Loucy (cell line): ENCODE measurements around the gene TTLL7.
A peak's percentile ranks its signal among the peaks of the same experiment; 100 is the strongest.

Source experiments
- H2AFZ ChIP-seq: fragments of 200-600 bp; sonication (generic); 2 replicates; pipeline ENCODE4 v1.6.0; 2016; ENCODE audit warnings: antibody characterized with exemption, mild to moderate bottlenecking, low read length, moderate library complexity
- H3F3A ChIP-seq: fragments of 200-600 bp; 2 replicates; pipeline ENCODE4 v1.6.0; 2016; ENCODE audit warnings: antibody characterized with exemption, low read depth, mild to moderate bottlenecking
- H3K27me3 ChIP-seq: fragments of 200-600 bp; sonication (generic); 2 replicates; pipeline ENCODE4 v1.6.1; 2014; ENCODE audit warnings: low read length, mild to moderate bottlenecking; ENCODE audit not compliant: insufficient read depth, poor library complexity, severe bottlenecking
- H3K36me3 ChIP-seq: fragments of 200-600 bp; sonication (generic); 2 replicates; pipeline ENCODE4 v1.6.1; 2016; ENCODE audit warnings: low read length; ENCODE audit not compliant: insufficient read depth
- H3K4me1 ChIP-seq: fragments of 200-600 bp; sonication (generic); 2 replicates; pipeline ENCODE4 v1.5.1; 2014; ENCODE audit warnings: low read length, mild to moderate bottlenecking; ENCODE audit not compliant: insufficient read depth, poor library complexity, severe bottlenecking
- H3K4me2 ChIP-seq: fragments of 200-600 bp; sonication (generic); 2 replicates; pipeline ENCODE4 v1.6.0; 2014; ENCODE audit warnings: antibody characterized with exemption, low read length, low read depth, mild to moderate bottlenecking; ENCODE audit not compliant: poor library complexity, severe bottlenecking
- H3K4me3 ChIP-seq: fragments of 200-600 bp; sonication (generic); 2 replicates; pipeline ENCODE4 v1.5.1; 2014; ENCODE audit warnings: low read length, mild to moderate bottlenecking, mixed read lengths; ENCODE audit not compliant: poor library complexity, severe bottlenecking
- H3K79me2 ChIP-seq: fragments of 200-600 bp; sonication (generic); 2 replicates; pipeline ENCODE4 v1.6.1; 2014; ENCODE audit warnings: low read length; ENCODE audit not compliant: insufficient read depth
- H3K9ac ChIP-seq: fragments of 200-600 bp; sonication (generic); 2 replicates; pipeline ENCODE4 v1.6.0; 2014; ENCODE audit warnings: mild to moderate bottlenecking, low read depth, low read length, moderate library complexity; ENCODE audit not compliant: poor library complexity, severe bottlenecking
- H3K9me2 ChIP-seq: fragments of 200-600 bp; sonication (generic); replicated peaks from 2 replicates; pipeline ENCODE4 v1.6.1; 2016; ENCODE audit warnings: low read depth, low read length, mixed read lengths
- H3K9me3 ChIP-seq: fragments of 200-600 bp; sonication (generic); 2 replicates; pipeline ENCODE4 v1.6.1; 2014; ENCODE audit warnings: mild to moderate bottlenecking, antibody characterized with exemption, low read length, low read depth; ENCODE audit not compliant: insufficient read depth
- H4K20me1 ChIP-seq: fragments of 200-600 bp; sonication (generic); 2 replicates; pipeline ENCODE4 v1.6.0; 2014; ENCODE audit warnings: antibody characterized with exemption, low read length, mild to moderate bottlenecking; ENCODE audit not compliant: insufficient read depth, poor library complexity, severe bottlenecking
- EZH2phosphoT487 ChIP-seq: fragments of 200-600 bp; IDR thresholded peaks from 2 replicates; pipeline ENCODE4 v1.6.1; 2018; ENCODE audit warnings: antibody characterized with exemption, mild to moderate bottlenecking, moderate library complexity, borderline replicate concordance
- TF ChIP-seq, protein P1 (sequence below): fragments of 200-600 bp; sonication (generic); conservative IDR thresholded peaks from 2 replicates; pipeline ENCODE4 v1.5.1; 2014; ENCODE audit warnings: mild to moderate bottlenecking, antibody characterized with exemption, low read length

TTLL7 gene

DNA sequence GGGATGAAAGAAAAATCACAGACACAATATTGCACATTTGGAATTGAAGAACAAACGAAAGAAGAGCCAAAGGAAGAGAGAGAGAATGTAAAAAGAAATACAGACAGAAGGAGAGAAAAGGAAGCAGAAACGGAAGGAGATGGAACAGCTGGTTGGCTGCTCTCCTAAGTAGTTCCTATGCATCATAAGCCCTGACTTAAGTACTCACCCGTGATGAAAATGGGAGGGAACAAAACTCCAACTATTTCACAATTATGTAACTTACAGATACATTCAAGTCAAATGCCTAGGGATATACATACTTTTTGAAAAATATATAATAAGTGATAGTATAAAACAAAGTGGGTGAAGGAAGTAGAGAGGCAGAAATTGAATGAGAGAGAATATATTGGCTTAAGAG, 88.5 kb downstream of the TTLL7 start:
- Histone ChIP-seq H3K9ac (no peak overlapping the region), H3K36me3 (no peaks in the 10 kb centered on the region), H3K4me1 (no peaks in the 10 kb centered on the region), H2AFZ (no peak overlapping the region), H4K20me1 (no peaks in the 10 kb centered on the region), H3K79me2 (no peaks in the 10 kb centered on the region), H3K9me2 (no peaks in the 10 kb centered on the region), H3K4me2 (no peak overlapping the region), H3F3A (no peaks in the 10 kb centered on the region), H3K9me3 (no peaks in the 10 kb centered on the region), H3K27me3 (no peaks in the 10 kb centered on the region), H3K4me3 (no peak overlapping the region)
- no peak for TF ChIP-seq EZH2phosphoT487
- TF ChIP-seq, protein P1, sequence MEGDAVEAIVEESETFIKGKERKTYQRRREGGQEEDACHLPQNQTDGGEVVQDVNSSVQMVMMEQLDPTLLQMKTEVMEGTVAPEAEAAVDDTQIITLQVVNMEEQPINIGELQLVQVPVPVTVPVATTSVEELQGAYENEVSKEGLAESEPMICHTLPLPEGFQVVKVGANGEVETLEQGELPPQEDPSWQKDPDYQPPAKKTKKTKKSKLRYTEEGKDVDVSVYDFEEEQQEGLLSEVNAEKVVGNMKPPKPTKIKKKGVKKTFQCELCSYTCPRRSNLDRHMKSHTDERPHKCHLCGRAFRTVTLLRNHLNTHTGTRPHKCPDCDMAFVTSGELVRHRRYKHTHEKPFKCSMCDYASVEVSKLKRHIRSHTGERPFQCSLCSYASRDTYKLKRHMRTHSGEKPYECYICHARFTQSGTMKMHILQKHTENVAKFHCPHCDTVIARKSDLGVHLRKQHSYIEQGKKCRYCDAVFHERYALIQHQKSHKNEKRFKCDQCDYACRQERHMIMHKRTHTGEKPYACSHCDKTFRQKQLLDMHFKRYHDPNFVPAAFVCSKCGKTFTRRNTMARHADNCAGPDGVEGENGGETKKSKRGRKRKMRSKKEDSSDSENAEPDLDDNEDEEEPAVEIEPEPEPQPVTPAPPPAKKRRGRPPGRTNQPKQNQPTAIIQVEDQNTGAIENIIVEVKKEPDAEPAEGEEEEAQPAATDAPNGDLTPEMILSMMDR, result no peak

DNA sequence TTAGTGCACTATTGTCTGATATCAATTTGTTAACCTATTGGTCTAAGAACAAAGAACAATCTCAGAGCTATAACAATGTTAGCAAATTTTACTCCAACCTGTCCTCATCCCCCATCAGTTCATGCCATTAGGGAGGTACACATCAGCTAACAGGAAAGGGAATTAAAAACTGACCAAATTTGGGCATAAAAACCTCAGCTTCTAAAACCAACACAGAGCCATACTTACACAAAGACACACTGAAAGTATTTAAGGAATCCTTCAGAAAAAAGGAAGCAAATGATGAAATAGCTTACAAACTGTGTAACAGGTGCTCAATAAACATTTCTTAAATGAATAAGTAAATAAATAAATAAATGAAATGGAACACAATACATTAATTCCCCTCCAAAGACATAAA, 89.2 kb downstream of the TTLL7 start:
- Histone ChIP-seq H3K9ac (no peak overlapping the region), H3K36me3 (no peaks in the 10 kb centered on the region), H3K27me3 (no peaks in the 10 kb centered on the region), H3K9me3 (no peaks in the 10 kb centered on the region), H3K4me3 (no peak overlapping the region), H3K79me2 (no peaks in the 10 kb centered on the region), H4K20me1 (no peaks in the 10 kb centered on the region), H2AFZ (no peak overlapping the region), H3K9me2 (no peaks in the 10 kb centered on the region), H3K4me2 (no peak overlapping the region), H3F3A (no peaks in the 10 kb centered on the region), H3K4me1 (no peaks in the 10 kb centered on the region)
- no peak for TF ChIP-seq EZH2phosphoT487
- TF ChIP-seq, protein P1, result no peak

DNA sequence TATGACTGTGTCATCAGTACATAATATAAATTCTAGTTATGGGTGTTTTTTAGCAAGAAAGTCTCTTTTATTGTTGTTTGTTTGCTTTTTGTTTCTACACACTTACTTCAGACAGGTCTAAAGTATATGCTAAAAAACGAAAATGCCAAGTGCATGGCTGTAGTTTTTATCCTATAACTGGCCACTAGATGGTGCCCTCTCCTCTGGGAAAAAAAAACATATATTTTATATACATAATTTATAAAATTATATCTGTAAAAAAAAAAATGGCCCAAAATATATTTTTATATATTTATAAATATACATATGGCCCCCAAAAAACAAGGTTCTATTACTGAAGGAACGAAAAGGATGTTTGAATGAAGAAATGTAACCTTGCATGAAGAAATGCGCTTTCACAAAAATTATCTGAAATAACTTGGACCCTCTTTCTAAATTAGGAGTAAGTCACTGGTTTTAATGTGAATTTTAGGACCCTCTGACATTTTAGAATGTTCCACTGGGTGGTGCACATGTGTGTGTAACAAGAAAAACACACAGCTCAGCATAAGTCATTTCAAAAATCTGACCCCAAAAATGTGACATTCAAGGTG, 93.5 kb downstream of the TTLL7 start:
- H3K9me3 ChIP-seq, result no peaks in the 10 kb centered on the region
- no peaks in the 10 kb centered on the region for H3K36me3 ChIP-seq
- H3F3A ChIP-seq, result no peaks in the 10 kb centered on the region
- H2AFZ ChIP-seq, result peak overlapping the region; percentile 57; the same call in 1 of the 2 replicates
- no peaks in the 10 kb centered on the region for H3K27me3 ChIP-seq
- no peaks in the 10 kb centered on the region for H4K20me1 ChIP-seq
- no peaks in the 10 kb centered on the region for H3K4me1 ChIP-seq
- no peaks in the 10 kb centered on the region for H3K9me2 ChIP-seq
- peak overlapping the region; percentile 58 for H3K4me2 ChIP-seq
- H3K9ac ChIP-seq, result no peak overlapping the region
- TF ChIP-seq EZH2phosphoT487, result no peak
- TF ChIP-seq, protein P1, result peak; percentile 53
- peak overlapping the region; percentile 54 for H3K4me3 ChIP-seq
- H3K79me2 ChIP-seq, result no peaks in the 10 kb centered on the region
